Duodenal mucosa (tissue), 2 donors: ENCODE results near the gene CD47.

ENCODE experiments used
- H3K27ac ChIP-seq: one replicate; pipeline ENCODE4 v1.7.0; 2013; ENCODE audit warnings: low read depth, low read length
- H3K27me3 ChIP-seq, 2 donors: one replicate each; pipeline ENCODE4 v1.7.0; 2013; ENCODE audit warnings: low read length in 2 of 2, control low read depth in 1 of 2; ENCODE audit not compliant: insufficient read depth in 2 of 2, control insufficient read depth in 1 of 2
- H3K36me3 ChIP-seq, 2 donors: one replicate each; pipeline ENCODE4 v1.7.0; 2013; ENCODE audit warnings: low read length in 2 of 2, control low read depth in 1 of 2; ENCODE audit not compliant: insufficient read depth in 2 of 2, control insufficient read depth in 1 of 2
- H3K4me1 ChIP-seq, 2 donors: one replicate each; pipeline ENCODE4 v1.7.0; 2013; ENCODE audit warnings: low read length in 2 of 2, control low read depth in 1 of 2; ENCODE audit not compliant: insufficient read depth in 2 of 2, control insufficient read depth in 1 of 2
- H3K4me3 ChIP-seq, 2 donors: one replicate each; pipeline ENCODE4 v1.7.0; 2013; ENCODE audit warnings: low read length in 2 of 2, low read depth in 1 of 2
- H3K9ac ChIP-seq, 2 donors: one replicate each; pipeline ENCODE4 v1.7.0; 2013; ENCODE audit warnings: low read length in 2 of 2, low read depth in 1 of 2
- H3K9me3 ChIP-seq, 2 donors: one replicate each; pipeline ENCODE4 v1.7.0; 2013; ENCODE audit warnings: low read length in 2 of 2, control low read depth in 1 of 2; ENCODE audit not compliant: control insufficient read depth in 1 of 2

The CD47 gene

DNA sequence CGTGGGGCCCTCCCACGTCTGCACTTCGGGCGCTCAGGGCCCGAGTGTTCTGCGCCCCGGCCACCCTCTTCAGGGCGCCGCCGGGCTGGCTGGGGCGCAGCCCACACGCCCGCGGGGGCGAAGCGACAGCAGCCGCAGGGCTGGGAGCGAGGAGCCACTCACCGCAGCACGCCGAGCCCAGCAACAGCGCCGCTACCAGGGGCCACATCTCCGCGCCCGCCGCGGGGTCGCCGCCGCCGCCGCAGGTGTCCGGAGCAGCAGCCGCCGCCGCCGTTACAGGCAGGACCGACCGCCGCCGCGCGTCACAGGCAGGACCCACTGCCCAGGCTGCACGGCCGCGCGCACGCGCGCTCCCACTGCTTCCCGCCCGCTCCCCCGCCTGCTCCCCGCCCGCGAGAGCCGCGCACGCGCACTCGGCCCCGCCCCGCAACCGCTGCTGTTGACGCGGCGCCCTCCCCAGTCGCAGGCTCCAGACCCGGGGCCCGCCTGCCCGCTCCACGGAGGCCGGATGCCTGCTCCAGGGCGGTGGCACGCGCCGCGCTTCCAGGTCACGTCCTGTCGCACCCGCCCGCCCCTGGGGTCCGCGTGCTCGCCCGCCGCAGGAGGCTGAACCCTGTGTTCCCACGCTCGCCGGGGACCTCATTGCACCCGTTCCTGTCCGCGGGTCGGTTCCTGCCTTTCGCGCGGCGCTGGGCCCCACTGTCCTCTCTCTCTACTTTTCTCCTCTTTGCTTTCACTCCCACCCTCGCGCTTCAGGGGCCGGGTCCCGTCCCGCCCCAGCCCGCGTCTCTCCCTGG is at the start of gene CD47:
TSS of gene CD47 (minus strand) at position 331 of the 797 bp plus-strand sequence. CDS start at position 208, 123 bp downstream.
- no peaks in the 10 kb centered on the region for H3K9me3 ChIP-seq
- H3K4me3 ChIP-seq = peak within 1 kb of the TSS; percentile 98 to 99
- H3K36me3 ChIP-seq = no peaks in the 10 kb centered on the region
- H3K4me1 ChIP-seq = peaks cover 17 to 21% of the 10 kb centered on the region in 2 donors
- peak within 1 kb of the TSS; percentile 95 to 96 for H3K9ac ChIP-seq
- no peaks in the 10 kb centered on the region for H3K27me3 ChIP-seq
- H3K27ac ChIP-seq = peak within 1 kb of the TSS; percentile 90

DNA sequence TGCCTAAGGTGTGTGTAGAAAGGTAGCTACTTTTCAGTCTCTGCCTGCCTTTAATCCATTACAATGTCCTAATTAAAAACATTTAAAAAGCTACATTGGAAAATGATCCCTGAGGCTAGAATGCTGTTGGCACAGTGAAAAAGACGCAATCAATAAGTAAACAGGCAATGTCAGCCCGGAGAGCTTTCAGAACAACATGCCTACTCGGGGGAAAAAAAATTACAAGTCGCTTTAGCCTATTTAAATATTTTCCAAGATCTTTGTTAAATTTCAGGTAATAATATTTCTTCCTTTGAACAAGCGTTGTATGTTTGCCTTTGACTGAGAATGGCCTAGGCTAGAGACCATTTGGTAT is 46.6 kb upstream of the CD47 start:
- Histone ChIP-seq H3K4me1 (peaks cover 6 to 23% of the 10 kb centered on the region in 2 donors), H3K9me3 (no peaks in the 10 kb centered on the region), H3K27me3 (no peaks in the 10 kb centered on the region), H3K27ac (no peak overlapping the region), H3K4me3 (peak overlapping the region in 1 of 2 donors; percentile 28), H3K36me3 (no peaks in the 10 kb centered on the region), H3K9ac (no peak overlapping the region)

DNA sequence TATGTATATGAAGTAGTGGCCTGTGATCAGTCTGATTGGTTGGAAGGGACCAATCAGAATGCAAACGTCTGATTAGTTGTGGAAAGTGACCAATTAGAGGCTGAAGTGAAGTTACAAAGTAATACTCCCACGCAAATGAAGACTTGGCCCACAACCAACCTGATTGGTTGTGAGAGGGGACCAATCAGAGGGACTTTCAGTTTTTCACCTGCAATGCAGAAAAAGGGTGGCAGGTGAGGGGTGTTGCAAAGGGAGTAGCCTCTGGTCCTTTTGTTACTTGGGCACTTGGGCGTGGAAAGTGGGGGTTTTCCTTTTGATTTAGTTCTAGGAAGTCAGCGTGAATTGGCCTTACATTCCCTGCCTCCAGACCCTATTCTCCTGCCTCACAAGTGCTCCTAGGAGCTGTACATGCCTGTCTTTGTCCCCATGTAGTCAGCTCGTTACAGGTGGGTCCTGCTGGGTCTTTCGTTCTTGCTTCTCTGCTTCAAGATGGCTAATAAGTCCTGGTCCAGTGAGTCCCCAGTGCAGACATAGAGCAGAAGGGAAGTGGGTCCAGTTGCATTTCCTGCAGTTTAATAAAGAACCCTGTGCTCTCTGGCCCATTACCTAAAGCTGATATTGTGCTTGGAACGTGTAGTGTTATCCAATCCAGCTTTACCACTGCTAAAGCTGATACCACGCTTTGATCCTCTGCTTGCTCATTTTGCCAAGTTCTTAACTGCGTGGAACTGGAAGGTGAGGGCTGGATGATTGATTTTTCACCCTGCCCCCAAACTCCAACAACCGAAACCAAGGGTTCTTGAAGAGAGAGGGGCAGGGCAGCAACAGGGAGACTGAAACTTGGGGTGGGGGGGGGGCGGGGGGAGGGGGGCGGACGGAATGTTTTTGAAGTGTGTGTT is 46.0 kb upstream of the CD47 start:
- Histone ChIP-seq H3K36me3 (no peaks in the 10 kb centered on the region), H3K4me3 (peak overlapping the region in 1 of 2 donors; percentile 28), H3K27ac (no peak overlapping the region), H3K4me1 (peaks cover 12 to 27% of the 10 kb centered on the region in 2 donors), H3K9me3 (no peaks in the 10 kb centered on the region), H3K9ac (no peak overlapping the region), H3K27me3 (no peaks in the 10 kb centered on the region)

DNA sequence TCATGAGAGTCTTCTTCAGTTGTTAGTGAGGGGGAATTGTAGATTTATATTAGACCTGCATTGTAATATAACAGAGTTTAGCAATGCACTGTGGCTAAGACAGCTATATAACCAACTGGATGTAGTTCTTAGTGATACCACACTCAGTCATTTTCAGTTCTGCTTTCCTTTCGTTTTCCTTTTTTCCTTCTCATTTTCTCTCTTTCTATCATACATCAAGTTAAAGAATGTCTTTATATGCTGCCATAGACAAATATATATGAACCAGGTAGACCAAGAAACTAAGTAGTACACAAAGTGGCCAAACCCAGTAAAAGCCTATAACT is 43.7 kb upstream of the CD47 start:
- H3K27ac ChIP-seq = no peak overlapping the region
- no peak overlapping the region for H3K9ac ChIP-seq
- no peak overlapping the region for H3K4me3 ChIP-seq
- H3K4me1 ChIP-seq = peaks cover 18 to 33% of the 10 kb centered on the region in 2 donors
- H3K27me3 ChIP-seq = no peaks in the 10 kb centered on the region
- no peaks in the 10 kb centered on the region for H3K9me3 ChIP-seq
- no peaks in the 10 kb centered on the region for H3K36me3 ChIP-seq

DNA sequence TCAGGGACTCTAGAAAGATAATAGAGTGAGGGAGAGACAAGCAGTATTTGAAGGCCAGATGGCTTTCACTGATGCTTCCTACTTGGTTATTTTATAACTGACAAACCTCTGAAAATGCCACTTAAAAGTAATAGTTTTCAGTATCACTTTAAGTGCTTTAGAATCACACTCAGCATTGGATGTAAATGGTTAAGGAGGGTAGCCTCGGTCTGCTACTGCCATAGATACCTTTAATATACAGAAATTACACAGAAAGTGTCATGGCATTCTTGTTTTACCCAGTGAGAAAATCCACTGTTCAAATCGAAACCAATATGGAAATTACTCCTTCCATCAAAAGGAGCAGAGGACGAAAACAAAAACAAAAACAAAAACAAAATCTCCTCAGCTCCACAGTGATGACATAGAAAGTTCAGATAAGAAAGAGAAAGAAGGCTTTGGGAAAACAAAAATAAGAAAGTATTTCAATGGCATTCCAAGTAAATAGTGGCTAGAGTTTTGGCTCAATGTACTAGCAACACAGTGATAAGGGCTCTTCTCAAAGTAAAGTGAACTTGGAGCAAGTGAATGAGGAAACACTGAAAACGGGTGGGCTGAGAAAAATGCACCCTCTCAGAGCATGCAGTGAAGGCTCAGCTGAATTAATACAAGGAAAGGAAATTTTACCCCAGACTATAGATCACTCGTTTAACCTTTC is 43.2 kb upstream of the CD47 start:
- Histone ChIP-seq H3K36me3 (no peaks in the 10 kb centered on the region), H3K27ac (no peak overlapping the region), H3K4me3 (no peak overlapping the region)

DNA sequence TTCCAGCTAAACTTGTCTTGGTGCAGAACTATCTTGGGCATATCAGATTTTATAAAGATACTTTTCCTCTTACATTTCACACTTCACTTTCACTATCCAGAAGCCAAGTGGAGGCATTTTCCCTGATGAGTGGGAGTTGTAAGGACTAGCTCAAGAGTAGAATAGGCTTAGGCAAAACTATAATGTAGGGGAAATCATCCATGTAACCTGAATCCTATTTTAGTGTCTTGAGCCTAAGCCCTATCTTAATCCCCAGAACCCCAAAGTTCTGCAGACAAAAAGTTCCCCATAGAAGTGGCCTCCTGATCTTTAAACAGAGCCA is 42.2 kb upstream of the CD47 start:
- peaks cover 17 to 32% of the 10 kb centered on the region in 2 donors for H3K4me1 ChIP-seq
- H3K9me3 ChIP-seq = no peaks in the 10 kb centered on the region
- H3K4me3 ChIP-seq = no peak overlapping the region
- no peak overlapping the region for H3K9ac ChIP-seq
- H3K27me3 ChIP-seq = no peaks in the 10 kb centered on the region
- H3K36me3 ChIP-seq = no peaks in the 10 kb centered on the region
- no peak overlapping the region for H3K27ac ChIP-seq

More for the DNA sequence above, 43.2 kb upstream of the CD47 start:
- Histone ChIP-seq H3K9me3 (no peaks in the 10 kb centered on the region), H3K27me3 (no peaks in the 10 kb centered on the region), H3K4me1 (peaks cover 18 to 33% of the 10 kb centered on the region in 2 donors), H3K9ac (no peak overlapping the region)

DNA sequence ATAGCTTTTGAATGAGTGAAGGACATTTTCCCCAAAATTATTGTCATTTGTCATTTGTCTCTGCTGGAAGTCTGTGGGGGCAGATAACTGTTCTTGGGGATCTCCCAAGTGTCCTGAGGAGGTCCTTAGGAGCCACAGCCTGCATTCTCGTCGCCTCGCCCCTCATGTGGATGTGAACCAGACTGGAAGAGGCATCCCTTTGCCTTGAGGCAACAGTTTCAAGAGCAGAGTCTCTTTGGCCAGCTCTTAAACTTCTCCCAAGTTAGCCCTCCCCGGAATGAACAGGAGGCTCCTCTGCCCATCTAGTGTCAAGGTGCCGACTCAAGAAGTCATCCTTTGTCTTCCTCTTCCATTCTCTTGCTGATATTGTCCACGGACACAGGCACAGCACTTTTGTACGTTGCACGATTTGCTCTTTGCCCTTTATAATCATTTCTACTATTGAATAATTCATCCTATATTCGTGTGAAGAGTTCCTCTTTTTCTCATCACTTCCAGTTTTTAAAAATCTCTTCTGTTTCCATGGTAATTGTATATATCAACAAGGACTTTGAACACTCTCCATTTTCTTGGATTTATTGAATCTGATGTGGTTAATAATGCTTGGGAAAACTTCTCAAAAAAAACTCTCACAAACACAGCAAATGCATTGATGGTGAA is 40.8 kb upstream of the CD47 start:
- Histone ChIP-seq H3K9ac (no peak overlapping the region), H3K36me3 (no peaks in the 10 kb centered on the region), H3K27me3 (no peaks in the 10 kb centered on the region), H3K4me1 (peaks cover 19 to 33% of the 10 kb centered on the region in 2 donors), H3K9me3 (no peaks in the 10 kb centered on the region), H3K4me3 (no peak overlapping the region), H3K27ac (no peak overlapping the region)

DNA sequence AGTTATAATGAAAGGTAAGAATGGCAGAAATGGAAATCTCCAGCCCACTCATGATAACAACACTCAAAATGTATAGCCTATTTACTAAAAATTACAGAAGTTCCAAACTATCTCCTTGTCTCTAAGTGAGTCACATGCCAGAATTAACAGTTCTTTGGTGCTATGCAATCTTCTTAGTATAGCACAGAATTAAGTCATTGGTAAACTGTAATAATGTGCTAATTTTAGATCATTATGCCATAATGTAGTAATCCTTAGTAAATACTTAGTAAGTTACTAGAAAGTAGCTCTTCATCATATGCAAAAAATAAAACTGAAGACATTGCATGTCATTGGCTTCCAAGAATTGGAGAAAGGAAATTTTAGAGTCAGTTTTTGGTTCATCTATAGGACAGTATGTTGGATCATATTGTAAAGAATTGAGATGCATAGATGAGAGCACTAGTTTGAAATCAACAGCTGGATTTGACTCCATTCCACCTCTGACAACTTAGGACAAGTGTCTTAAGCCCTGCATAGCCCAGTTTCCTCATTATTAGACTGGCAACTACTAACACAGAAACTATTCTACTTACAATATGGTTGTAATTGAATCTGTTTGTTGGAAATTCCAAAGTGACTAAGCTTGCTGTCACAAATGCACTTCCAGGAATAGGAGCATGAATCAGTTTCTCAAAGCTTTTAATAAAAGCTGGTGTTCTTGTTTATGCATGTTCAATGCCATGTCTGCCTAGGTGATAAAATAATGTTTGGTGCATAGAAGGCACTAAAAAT is 40.1 kb upstream of the CD47 start:
- Histone ChIP-seq H3K27me3 (no peaks in the 10 kb centered on the region), H3K27ac (no peak overlapping the region), H3K36me3 (no peaks in the 10 kb centered on the region), H3K4me1 (peaks cover 24 to 36% of the 10 kb centered on the region in 2 donors), H3K9me3 (no peaks in the 10 kb centered on the region), H3K4me3 (no peak overlapping the region), H3K9ac (no peak overlapping the region)

DNA sequence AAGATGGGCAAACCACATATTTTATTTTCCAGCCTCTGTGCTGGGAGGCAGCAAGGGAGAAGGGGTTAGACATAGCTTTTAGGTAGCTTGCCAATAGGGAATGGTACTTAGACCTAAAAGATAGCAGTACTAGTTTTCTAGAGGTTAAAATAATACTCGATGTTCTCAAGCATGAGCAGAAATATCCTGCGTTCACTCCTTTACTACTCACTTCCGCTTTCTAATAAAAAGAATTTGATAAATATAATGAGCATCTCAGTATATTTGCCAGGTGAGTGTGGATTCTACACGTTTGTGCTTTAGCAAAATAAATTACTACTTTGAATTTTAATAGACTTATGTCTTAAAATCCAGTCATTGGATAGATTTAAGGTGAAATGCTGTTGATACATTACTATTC is 39.4 kb upstream of the CD47 start:
- no peaks in the 10 kb centered on the region for H3K27me3 ChIP-seq
- peaks cover 29 to 40% of the 10 kb centered on the region in 2 donors for H3K4me1 ChIP-seq
- no peak overlapping the region for H3K9ac ChIP-seq
- H3K27ac ChIP-seq = no peak overlapping the region
- no peaks in the 10 kb centered on the region for H3K36me3 ChIP-seq
- no peaks in the 10 kb centered on the region for H3K9me3 ChIP-seq
- no peak overlapping the region for H3K4me3 ChIP-seq
